ENCODE results near the gene ITPK1.
"Not testable (repeated sequence)": the region's sequence is repeated elsewhere in the genome, so short reads cannot be mapped to it uniquely, and the experiment has no call there.

ITPK1 gene

DNA sequence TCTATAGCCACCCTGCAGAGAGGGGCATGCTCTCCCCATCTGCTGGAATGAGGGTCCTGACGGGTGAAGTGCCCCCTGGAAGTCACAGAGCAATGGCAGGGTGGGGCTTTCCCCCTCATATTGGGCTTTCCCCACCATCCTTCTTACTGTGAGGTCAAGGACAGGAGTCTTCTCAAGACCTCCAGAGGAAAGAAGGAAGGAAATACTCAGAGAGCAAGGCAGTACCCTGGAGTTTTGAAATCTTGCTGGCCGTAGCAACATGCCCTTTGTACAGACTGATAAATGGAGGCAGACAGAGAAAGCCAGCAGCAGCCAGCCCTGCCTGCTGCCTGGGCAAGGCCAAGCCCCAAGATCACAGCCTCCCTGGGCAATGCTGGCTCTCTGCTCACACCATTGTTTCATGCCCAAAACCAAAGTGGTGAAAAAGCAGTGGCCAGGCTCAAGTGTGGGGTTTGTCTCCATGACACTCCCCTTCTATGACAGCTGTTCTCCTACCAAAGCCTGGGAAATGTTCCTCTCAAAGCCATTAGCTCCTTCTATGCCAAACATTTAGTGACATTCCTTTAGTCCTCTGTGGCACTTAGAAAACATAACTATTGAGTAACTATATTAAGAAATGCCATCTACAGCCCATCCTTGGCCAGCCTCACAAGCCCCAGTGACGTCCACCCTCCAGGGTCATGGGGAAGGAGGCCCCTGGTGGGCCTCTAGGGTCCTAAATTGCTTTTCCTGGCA is 13.2 kb upstream of the ITPK1 start:
- DNase-seq (ENCODE audit: low spot score) = no peak

DNA sequence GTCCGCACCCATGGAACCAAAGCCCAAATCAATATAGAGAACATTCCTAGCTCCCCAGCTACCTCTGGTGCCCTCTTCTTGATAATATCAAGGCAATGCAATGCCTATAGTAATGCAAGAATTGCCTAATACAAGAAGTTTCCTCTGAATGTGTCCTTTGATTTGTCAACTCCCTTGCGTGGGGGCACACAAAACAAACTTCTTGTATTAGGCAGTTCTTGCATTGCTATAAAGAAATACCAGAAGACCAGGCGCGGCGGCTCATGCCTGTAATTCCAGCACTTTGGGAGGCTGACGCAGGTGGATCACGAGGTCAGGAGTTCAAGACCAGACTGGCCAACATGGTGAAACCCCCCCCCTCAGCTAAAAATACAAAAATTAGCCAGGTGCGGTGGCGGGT is 10.4 kb upstream of the ITPK1 start:
- no peak for DNase-seq (ENCODE audit: low spot score)

- no peak for DNase-seq (ENCODE audit: low spot score)
Measured at GRCh38 chr14:93122826-93123225, 7.1 kb upstream of the ITPK1 start.

- no peak for DNase-seq (ENCODE audit: low spot score)
Measured at GRCh38 chr14:93121030-93121834, 5.5 kb upstream of the ITPK1 start.

DNA sequence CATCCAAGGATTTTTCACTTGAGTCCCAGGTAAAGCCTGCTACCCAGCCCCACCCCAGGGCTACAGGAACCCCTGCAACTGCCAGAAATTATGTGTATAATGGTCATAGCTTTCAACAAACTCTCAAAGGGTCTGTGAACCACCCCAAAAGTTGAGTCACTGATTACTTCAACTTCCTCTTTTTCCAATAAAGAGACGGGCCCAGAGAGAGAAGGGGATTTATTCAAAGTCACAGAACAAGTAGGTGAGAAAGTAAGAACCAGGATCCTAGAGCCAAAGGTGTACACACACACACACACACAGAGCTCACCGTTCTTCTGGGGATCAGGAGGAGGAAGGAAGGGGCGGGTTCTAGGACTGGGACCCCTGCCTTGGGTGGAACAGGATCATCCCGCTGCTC is 4.8 kb upstream of the ITPK1 start:
- no peak for DNase-seq (ENCODE audit: low spot score)

- no peak for DNase-seq (ENCODE audit: low spot score)
Measured at GRCh38 chr14:93116676-93117200, 1.0 kb upstream of the ITPK1 start.

- peak; percentile 87 for DNase-seq (ENCODE audit: low spot score)
Measured at GRCh38 chr14:93115069-93115820, 480 bp downstream of the ITPK1 start.

DNA sequence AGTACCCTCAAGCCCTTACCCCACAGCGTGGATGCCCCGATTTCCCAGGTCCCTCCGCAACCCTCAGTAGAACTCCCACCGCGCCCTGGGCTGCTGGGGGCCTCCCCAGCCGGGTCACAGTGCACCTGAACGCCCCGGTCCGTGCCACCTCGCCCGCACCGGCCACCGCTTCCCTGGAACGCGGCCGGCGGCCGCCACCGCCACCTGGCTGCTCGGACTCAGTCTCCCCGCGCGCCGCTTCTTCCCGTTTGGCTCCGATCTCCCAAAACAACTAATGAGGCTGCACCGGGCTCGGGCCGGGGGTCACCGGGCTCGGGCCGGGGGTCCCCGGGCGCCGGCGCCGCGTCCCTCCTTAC is 1.0 kb downstream of the ITPK1 start:
- DNase-seq (ENCODE audit: low spot score) = no peak

DNA sequence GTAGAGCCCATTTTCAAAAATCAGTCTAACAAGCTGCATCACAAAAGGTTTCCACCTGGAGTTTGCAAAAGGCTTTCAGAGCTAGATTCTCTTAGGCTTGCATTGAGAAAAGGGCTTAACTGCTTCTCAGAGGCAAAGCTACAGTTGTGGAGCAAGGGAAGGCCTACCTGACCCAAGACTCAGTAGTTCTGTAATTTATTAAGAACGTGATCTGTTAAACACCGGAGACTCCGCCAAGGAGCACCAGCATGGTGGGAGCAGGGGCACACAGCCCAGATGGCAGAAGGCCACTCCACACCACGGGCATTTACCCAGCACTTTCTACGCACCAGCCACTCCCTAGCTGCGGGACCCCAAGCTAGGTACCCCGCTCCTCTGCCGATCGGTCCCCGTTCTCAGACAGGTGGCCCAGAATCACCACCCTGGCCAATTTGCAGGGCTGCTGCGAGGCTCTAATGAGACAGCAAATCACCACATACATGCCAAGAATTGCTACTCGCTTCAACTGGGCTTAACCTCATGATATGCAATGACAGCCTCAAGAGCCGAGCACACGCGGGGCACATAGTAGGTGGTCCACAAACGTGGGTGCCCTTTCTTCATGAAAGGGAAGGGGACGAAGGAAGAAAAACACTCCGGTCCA is 1.5 kb downstream of the ITPK1 start:
- DNase-seq (ENCODE audit: low spot score) = no peak

- DNase-seq (ENCODE audit: low spot score) = no peak
Measured at GRCh38 chr14:93113678-93114067, 2.1 kb downstream of the ITPK1 start.

- DNase-seq (ENCODE audit: low spot score) = peak; percentile 87
Measured at GRCh38 chr14:93112891-93113677, 2.6 kb downstream of the ITPK1 start.

DNA sequence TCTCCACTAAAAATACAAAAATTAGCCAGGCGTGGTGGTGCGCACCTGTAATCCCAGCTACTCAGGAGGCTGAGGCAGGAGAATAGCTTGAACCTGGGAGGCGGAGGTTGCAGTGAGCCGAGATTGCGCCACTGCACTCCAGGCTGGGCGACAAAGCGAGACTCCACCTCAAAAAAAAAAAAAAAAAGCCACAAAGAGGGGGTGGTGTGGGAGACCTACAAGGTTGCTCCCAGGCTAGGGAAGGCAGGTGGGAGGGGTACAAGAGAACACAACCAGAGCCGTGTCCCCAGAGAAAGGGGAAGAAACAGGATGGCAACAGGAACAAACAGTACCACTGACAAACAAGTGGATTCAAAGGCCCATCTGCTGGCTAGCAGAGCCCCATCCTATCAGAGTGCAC is 4.2 kb downstream of the ITPK1 start:
- DNase-seq (ENCODE audit: low spot score) = not testable (repeated sequence)

DNA sequence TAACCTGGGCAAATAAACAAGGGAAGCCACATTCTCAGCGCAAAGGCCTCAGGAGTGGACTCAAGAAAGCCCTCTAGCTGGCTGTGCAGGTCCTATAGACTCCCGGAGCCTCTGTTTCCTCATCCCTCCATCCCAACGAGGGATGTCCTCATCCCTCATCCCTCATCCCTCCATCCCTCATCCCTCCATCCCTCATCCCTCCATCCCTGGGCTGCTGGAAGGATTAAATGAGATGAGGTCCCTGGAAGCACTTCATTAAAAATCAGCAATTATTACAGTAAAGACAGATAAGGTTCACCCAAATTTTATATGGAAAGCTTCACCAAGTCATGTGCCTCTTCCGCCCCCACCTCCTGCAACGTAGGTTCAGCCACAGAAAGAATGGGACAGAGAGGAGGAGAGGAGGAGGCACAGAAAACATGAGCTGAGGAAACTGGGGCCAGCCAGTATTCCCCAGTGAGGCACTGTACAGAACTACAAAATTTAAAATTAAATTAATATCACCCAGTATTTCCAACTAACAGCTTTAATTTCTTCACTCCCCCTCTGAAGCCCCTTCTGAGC is 4.8 kb downstream of the ITPK1 start:
- DNase-seq (ENCODE audit: low spot score) = no peak

DNA sequence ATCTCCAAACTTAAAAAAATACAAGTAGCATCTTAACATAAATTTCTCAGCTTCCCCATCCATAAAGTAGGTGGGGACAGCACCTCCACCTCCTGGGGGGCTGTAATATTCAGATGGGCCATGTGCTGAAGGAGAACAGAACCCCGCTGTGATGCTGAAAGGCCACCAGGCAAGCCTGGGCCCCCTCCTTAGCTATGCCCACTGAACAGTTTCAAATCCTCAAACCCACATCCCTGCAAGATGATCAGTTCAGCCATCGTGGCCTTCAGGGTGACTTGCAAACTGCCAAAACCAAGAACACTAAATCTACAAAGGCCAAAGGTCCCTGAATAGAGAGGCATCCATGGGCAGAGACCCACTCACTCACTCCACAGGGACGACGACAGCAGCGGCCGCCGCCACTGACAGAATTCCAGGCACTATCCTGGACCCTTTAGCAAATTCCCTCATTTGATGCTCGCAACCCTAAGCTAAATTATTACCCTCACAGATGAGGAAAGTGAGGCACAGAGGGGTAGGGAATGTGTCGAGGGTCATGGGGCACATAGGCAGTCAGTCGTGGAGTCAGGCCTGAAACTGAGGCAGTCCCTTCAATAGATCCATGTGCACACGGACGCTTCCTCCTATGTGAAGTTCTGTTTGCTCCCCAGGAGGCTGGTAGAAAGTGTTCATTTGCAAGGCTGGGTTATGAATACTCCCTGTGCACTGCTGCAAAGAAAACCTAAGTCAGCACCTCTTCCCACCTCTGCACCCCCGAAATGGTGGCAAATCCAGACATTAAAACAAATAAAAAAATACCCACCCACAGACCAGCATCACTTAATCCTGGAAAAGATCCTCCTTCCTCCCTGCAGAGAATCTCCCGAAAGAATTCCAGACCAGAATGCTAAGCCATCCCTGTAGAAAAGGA is 5.9 kb downstream of the ITPK1 start:
- DNase-seq (ENCODE audit: low spot score) = no peak

DNA sequence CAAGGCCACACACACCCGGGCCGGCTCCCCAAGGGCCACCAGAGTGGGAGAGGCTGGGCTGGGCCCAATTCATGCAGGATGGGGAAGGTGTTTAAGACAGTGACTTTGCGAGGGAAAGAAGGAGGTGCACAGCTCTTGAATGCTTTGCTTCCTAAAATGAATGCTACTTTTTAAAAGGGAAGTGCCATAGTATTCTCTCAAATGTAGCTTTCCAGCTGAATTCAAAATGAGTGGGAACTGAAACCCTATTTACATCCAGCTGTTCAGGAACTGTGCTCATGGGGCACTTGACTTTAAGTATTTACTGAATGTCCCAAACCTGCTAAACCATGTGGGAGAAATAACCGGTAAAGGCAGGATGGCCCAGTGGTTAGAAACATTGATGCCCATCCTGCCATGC is 7.6 kb downstream of the ITPK1 start:
- no peak for DNase-seq (ENCODE audit: low spot score)

DNA sequence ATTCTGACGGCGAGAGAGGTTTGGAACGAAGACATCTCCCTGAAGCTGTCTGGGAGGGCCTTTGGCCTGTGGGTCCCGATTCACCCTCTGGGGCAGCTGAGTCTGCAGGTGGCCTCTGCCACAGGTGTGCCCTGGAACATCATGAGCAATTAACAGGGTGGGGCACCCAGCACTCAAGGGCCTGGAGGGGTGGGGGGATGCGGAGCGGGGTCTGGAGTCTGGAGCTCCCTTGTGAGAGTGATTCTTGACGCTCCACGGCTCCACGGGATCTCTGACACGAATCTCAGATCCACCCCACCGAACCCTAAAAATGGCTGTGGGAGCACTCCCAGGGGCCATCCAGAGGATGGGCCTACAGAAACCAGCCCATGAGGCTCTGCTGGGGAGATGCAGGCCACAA is 8.3 kb downstream of the ITPK1 start:
- no peak for DNase-seq (ENCODE audit: low spot score)

- DNase-seq (ENCODE audit: low spot score) = no peak
Measured at GRCh38 chr14:93106541-93107156, 9.1 kb downstream of the ITPK1 start.

DNA sequence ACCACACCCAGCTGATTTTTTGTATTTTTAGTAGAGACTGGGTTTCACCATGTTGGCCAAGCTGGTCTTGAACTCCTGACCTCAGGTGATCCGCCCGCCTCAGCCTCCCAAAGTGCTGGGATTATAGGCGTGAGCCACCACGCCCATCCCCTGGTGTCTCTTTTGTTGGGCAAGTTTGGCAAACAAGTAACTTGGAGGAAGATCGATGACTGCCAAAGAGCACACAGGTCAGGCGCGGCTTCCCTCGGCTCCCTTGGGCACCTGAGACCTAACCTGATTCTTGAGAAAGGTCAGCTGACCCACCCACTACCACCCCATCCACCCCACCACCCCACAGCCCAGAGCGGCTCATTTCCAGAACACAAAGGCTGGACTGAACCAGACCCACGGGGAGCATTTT is 9.9 kb downstream of the ITPK1 start:
- not testable (repeated sequence) for DNase-seq (ENCODE audit: low spot score)

GRCh38 chr14:93105362-93105761 is 10.4 kb downstream of the ITPK1 start:
- no peak for DNase-seq (ENCODE audit: low spot score)

- DNase-seq (ENCODE audit: low spot score) = no peak
Measured at GRCh38 chr14:93104961-93105360, 10.8 kb downstream of the ITPK1 start.

All from hematopoietic multipotent progenitor cell treated with erythropoietin and hydrocortisone succinate and interleukin-3 and kit ligand, for 15 days (in vitro differentiated cells).